ENCODE results near the gene VDAC2.

DNA sequence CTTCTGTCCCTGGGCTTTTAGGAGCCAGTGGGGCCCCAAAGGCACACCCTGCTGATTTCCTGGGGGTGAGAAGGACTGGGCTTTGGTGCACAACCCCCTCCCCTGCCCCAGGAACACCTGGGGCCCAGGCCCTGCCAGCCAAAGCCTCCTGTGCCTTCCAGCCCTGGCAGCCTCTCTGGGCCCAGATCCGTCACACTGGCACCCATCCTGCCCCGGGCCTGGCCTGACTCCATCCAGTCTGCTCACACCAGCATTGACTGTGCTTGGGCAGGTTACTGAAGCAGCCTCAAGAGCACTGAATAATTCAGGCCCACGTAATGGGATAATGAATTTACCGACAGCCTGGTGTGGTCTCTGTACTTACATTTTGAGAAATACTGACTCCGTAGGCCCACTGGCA lies 37.2 kb downstream of the VDAC2 start:
- no peak for TF ChIP-seq EP300 (IDR thresholded peaks at IDR 0.05)
- TF ChIP-seq, protein P1, sequence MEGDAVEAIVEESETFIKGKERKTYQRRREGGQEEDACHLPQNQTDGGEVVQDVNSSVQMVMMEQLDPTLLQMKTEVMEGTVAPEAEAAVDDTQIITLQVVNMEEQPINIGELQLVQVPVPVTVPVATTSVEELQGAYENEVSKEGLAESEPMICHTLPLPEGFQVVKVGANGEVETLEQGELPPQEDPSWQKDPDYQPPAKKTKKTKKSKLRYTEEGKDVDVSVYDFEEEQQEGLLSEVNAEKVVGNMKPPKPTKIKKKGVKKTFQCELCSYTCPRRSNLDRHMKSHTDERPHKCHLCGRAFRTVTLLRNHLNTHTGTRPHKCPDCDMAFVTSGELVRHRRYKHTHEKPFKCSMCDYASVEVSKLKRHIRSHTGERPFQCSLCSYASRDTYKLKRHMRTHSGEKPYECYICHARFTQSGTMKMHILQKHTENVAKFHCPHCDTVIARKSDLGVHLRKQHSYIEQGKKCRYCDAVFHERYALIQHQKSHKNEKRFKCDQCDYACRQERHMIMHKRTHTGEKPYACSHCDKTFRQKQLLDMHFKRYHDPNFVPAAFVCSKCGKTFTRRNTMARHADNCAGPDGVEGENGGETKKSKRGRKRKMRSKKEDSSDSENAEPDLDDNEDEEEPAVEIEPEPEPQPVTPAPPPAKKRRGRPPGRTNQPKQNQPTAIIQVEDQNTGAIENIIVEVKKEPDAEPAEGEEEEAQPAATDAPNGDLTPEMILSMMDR (IDR thresholded peaks at IDR 0.05): no peak
